Stimulated activated CD8-positive, alpha-beta memory T cell treated with anti-CD3 and anti-CD28 coated beads, Interleukin-15, amount 100 ng/mL, for 24 hours (primary cell): Measurements from ENCODE around the gene RASSF5.

Experiments used
- DNase-seq: peaks from one replicate; pipeline ENCODE4 v3.0.0-alpha.2; 2020; ENCODE audit warnings: low read depth

The RASSF5 gene

DNA sequence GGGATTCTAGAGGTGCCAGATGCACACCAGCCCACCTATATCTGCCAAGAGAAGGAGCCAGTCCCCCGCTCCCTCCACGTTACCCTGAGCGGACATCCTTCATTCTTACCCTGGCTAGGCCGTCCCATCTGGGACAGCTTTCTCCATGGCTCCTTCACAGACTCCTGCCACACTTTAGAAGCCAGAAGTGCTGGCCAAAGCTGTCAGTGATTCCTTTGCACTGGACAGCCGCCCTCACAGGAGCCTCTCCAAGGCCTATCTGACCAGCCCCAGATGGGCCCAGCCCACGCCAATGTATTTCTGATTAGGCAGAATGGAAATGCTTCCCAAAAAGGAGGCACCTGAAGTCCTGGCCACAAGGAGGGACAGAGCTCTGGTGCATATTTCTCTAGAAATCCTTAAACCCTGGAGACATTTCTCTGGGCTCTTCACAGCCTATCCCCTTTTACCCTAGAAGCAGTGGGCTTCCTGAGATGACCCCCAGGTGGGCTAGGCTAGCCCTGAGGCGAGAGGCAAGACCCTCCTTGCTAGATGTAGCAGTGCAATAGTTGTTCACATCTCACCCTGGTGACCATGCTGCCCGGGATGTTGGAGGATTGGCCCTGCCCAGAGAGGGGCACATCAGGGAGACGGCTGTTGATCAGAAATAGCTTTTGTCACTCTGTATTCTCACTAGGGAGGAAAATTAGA is 44.1 kb downstream of the RASSF5 start:
- no peak for DNase-seq

DNA sequence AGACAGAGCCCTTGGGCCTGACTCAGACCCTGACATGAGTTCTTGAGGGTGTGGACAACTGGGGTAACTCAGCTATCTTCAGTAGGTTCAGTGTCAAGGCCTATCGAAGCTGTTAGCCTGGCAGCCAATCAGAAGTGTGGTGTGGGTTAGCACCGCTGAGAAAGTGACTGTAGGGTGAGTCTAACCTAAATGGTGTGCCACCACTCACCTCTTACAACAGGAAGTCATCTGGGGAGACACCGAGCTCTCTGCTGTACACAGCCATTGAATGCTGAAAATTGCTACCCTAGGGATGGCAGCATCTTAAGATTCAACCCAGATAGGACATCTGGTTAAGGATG is 44.6 kb downstream of the RASSF5 start:
- no peak for DNase-seq

DNA sequence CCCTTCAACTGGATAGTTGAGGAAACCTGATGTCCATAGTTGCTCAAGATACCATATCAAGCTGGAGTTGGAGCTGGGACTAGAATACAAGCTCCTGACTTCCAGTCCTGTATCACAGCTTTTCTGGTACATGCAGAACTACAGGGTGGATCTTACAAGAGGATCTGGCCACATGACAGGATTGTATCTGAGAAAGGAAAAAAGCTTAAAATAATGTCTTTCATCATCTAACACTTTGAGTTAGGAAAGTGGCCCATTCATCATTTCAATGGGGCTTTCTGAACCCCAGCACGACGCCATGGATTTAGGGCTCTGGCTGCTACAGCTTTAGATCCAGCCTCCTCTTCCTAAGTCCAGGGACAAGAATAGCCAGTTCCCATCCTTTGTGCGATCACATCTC is 46.9 kb downstream of the RASSF5 start:
- no peak for DNase-seq

DNA sequence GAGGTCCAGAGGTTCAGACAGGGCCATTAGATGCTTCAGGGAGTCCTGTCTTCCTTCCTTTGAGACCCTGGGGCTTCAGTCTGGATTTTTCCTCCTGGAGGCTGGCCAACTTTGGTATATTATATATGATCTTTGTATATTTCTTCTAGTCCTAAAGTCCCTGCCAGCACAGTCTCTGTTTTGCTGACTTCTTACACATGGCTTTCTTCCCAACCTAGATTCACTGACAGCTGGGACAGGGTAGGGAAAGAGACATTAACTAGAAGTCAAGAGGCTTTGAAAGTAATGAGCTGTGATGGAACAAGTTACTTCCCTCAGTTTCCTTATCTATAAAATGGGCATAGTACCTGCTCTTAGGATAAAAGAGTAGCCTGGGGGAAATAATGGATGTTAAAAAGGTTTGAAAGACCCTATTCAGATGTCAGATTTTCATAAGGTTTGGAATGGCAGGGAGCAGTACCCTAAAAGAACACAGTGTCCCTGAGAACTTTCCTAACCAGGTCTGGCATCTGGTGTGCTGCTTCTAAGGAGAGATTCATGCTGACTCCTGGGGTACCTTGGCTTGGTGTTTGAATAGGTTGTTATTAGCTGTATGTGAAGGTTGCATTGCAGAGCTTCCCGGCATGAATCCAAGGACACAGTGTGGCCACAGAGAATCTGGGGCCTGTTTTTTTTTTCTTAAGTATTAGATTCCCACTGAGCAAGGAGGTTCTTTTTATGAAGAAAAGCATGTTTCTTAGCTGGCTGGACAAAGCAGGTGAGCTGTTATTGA is 47.6 kb downstream of the RASSF5 start:
- no peak for DNase-seq

DNA sequence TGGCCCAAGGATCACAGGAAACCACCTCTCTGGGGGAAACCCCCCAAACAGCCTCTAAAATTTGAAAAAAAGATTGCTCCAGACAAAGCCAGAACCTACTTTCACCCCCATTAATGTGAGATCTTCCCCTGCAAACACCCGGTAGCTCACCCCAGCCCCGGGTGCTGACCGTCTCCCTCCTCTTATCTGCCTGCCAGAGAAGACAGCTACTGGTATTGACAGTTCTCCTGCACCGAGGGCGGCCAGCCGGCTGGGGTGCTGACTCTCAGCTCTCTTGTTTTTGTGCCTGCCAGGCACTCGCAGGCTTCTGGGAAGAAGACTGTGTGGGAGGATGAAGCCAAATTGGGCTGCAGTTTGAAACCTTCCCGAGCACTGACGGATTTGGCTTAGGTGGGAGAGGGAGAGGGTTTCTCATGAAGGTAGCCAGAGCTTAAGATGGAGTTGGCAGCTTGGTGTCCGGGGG is 48.2 kb downstream of the RASSF5 start:
- no peak for DNase-seq

DNA sequence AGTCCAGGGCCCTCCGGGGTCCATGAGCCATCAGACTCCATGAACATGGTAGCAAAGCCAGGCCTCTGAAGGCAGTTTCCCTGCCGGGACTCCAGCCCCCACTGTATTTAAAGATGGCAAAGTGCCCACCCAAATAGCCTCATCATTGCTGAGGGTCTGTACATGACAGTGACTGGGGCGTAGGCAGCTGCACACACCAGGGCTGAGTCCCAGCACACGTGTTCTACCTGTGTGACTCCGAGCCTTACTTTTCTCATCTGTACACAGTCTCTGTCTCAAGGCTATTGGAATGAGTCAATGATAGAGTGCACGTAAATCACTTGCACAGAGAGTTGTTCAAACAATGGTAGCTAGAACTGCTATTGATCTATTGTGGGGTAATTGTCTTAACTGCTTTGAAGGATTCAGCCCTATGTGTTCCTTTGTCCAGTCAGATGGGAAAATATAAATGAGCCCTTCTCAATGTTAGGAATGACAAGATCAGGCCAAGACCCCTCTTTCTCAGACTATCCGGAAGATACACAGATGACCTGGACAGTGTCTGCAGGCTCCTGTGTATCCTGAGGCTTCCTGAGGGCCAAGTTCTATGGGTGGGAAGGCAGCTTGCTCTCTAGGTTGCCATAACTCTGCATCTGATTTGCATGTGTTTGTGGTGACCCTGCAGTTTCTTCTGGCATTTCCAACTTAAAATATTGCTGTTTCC is 48.9 kb downstream of the RASSF5 start:
- no peak for DNase-seq

DNA sequence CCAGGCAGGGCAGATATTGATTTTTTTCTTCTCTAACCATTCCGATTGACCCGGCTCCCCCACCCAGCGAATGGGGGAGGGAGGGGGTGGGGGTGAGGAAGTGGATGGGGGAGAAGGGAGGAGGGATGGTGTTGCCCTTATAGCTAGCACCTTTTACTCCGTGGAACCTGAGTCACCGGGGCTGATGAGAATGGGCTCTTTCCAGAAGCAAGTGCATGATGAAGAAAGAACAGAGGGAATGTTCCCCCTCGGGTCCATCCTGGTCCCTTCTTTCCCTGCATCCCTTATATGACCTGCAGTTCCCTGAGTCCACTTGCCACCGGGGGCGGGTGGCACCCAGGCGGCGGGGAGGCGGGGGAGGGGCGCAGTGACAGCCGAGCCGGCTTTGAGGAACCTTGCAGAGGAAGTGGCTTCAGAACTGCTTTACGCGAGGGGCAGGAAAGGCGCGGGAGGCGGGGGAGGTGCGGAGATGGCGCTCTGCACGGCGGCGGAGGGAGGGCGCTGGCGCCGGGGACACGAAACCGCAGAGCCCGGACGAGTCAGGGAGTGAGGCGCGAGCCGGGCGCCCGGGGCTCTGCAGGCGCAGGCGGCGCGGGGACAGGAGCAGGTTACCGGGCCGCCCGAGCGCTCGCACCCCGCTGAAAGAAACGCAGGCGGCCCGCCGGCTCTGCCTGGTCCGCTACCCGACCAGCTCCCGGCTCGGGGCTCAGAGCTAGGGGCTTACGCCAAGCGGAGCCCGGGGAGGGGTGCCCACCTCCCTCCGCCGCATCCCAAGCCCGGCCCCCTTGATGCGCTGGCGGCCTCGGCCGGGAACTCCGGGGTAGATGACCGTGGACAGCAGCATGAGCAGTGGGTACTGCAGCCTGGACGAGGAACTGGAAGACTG is 49.7 kb downstream of the RASSF5 start:
- DNase-seq: peak; percentile 72

DNA sequence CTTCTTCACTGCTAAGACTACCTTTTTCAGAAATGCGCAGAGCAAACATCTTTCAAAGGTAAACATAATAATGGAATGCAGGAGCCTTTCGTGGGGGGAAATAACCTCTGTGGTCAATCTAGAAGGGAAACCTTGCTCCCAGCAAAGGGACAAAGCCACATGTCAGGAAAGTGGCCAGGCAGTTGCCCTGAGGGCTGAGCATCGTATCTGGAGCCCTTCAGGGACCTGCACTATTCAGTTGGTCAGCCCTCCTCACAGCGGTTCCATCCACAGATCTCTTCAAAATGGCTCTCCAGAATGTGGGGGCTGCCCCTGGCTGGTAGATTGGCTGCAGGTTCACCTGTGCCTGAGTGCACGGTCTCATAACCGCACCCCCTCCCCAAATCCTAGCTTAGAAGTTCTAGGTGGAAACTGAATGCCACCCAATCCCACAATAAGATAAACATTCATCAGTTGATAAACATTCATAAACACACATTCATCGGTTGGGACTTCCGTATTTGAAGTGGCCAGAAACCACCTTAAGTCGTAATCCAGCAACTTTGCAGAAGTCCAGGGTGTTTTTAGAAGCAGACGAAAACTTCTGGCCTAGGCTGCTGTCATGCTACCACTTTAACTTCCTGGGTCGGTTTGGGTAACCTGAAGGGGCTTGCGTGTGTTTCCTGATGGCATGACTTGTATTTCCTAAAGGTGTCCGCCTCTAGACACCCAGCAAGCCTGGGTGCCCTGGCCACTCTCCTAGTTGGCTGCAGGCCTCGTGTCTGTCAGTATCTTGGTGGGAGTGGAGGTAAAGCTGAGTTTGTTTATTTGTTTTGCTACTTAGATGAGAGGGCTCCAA is 50.5 kb downstream of the RASSF5 start:
- no peak for DNase-seq

DNA sequence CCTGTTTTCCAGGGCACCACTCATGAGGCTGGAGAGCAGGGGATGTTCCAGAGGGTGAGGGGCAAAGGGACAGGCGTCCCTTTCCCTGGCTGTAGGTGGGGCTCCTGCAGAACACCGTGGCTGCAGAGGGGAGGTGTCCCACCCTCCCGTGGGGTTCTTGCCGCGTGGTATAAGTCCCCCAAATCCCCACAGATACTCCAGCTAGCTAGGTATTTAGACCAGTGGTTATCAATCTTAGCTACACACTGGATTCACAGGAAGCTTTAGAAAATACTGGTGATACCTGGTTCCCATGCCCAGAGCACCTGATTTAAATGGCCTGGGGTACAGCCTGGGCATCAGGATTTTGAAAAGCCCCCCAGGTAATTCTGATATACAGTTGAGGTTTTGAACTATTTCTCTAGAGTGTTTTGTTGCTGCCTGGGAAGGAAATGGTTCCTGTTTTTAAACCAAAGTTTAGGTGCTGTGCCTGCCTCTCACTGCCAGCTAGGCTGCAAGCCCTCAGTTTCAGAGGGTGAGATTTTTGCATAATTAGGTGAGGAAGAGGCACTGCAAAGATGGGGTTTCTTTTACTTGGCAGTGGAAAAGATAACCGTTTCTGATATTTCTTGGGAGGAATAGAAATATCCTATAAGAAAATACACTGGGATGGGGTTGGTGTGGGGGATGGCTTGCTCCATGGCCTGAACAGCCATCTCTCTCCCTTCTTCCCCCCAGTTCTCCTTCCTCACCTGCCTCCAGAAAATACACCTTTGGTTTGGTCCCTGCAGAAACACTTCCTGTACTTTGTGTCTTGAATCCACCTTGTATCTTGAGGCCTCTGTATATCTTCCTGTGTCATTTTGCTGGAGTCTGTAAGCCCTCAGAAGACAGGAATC is 51.7 kb downstream of the RASSF5 start:
- no peak for DNase-seq

DNA sequence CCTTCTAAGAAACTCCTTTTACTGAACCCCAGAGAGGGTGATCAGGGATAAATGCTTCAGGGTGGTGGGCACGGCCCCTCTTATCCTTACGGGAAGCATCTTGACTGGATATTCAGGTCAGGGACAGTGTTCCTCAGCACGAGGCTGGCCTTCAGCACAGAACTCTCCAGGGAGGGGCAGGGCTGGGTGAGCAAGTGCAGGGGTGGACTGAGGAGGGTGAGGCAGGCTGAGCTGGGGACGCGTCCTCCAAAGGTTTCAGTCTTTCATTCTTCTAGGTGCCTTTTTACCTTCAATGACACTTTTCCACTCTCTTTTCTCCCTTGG is 52.3 kb downstream of the RASSF5 start:
- DNase-seq: no peak

DNA sequence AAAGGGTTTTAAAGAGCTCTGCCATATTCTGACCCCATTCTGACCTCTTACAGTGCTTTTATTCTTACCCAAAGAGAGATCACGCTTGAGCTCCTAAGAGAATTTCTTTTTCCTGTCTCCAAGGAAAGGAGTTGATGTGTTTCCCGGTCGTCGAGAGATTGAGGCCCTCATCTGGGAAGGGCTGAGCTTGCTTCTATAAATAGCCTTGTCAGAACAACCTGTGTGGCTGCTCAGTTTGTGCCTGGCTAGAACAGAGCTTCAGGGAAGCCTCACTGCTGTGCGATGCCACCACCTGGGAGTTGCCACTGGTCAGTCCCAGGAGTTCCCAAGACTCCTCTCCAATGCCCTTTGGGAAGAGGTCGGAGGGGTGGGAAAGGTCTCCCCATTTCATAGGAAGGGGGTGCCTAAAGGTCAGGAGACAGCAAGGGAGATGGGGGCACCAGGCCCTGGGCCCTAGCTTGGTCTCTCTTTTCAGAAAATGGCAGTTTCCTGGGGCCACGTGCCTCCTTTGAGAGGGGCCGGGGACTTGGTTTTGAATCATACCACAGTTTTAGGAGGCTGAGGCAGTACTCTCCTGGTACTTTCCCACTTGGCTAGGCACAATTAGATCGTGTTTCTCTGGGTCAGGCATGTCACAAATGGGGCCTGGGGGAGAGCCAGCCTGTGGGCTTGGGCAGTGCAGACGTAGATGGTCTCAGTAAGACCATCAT is 52.8 kb downstream of the RASSF5 start:
- DNase-seq: no peak

DNA sequence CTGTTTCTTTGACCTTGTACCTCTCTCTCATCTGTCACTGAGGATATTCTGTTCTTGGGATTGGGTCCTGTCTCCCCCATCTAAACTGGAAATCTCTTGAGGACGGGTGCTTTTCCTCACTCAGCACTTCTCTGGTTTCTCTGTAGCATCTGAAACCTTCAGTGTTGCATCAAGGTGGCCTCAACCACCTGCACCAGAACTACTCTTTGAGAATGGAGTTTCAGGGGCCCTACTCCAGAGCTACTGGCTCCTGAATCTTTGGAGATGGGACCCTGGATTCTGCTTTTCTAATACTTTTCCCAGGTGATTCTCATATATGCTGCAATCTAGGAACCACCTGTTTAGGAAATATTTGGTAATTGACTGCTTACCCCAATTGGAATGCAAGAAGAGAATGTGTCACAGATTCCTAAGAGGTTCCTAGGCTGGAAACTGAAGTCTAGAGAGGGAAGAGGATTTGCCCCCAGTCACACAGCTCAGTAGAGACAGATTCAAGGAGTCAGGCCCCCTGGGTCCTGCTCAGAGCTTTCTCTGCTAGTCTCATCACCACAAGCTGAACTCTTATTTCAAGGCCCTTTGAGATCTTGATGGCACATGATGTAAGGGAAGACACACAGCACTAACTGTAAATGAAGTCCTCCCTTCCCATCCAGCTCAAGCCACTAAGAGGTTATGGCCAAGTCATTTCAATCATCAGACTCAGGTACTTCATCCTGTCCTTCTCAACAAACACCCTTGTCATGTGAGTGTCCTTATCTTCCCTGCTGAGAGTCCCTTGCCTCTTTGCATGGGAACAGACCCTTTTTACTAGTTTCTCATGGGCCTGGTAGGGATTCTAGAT is 56.3 kb downstream of the RASSF5 start:
- no peak for DNase-seq

DNA sequence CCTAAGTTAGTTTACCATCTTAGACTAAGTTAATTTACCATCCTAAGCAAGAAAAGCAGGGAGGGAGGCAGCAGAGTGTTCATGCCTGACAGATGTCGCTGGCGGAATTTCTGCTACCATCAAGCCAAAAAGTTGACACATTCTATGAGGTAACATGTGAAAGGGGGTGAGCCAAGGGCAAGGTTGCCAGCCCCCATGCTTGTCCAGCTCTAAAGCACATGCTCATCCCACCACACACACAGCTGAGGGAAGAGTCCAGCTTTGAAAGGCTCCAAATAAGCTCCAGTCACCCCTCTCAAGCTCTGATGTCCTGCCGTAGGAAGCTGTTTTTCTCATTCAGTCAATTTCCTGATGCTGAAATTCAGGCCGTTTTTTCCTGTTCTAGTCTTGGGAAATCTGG is 58.7 kb downstream of the RASSF5 start:
- no peak for DNase-seq

DNA sequence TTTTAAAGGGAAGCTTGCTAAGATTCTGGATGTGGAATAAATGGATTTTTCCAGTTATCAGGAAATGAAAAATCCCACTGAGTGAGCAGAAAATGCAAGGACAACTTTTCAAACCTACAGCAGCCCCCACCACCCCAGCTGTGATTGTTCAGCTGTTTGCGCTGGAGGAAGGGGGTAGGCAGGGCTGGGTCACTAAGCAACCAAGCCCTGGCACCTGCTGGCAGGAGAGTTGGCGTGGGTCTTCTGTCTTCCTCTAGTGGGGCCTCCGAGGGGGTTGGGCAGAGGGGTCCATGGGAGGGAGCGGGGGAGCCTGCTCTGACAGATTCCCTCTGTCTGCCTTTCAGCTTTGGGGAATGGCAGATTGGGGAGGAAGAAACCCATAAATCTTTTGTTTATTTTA is 59.7 kb downstream of the RASSF5 start:
- DNase-seq: no peak

DNA sequence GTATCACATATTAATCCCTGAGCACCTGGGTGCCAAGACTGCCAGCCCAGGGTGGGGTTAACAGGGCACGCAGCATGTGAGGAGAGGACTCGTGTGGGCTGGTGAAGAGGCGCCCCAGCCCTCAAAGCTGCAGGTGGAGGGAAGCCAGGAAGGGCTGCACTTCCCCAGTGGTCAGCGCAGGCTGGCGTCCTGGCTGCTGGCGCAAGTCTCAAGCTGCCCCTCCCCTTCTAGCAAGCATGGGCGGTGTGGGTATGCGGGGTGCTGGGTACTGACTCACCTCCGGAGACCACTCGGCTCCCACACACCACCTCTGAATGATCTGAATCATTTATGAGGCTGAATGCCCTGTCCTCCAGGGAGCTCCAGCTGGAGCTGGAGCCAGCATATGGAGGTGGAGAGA is 60.9 kb downstream of the RASSF5 start:
- no peak for DNase-seq

DNA sequence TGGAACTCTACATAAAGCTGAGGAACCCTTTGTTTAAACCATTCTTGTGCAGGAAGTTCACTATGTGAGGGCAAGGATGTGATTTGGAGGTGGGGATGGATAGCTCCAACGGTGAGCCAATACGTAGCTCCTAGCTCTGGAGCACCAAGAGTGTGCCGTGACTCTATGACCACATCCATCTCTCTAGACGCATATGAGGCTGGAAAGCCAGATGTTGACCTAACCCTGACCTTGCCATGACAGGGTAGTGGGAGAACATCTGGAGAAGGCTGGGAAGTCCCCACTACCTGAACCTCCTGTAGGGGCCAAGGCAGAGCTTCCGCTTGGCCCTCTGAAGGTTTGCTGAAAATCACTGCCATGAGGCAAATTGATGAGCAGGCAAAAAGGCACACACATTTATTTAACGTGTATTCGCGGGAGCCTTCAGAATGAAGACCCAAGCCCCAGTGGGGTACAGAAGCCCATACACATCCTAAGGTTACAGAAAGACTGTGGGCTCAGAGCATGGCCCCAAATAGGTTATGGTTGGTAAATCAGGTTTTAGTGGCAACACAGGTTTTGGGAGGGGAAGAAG is 61.5 kb downstream of the RASSF5 start:
- no peak for DNase-seq

DNA sequence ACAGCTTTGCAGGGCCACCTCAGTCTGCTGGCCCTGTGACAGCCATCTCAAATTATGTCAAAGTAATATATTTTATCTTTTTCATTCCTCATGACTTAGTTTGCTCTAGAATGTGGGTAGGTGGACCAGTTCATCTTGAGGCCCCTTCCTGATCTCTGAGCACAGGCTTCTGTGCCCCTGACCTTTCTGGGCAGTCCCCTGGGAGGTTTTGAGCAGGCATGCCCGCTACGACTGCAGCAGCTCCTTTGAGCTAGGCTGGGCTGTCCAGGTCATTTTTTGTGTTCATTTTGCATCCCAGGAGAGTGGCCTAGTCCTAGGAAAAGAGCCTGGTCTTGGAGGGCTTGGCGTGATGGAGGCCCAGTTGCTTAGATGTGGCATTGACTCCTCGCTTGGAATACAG is 62.2 kb downstream of the RASSF5 start:
- DNase-seq: no peak

DNA sequence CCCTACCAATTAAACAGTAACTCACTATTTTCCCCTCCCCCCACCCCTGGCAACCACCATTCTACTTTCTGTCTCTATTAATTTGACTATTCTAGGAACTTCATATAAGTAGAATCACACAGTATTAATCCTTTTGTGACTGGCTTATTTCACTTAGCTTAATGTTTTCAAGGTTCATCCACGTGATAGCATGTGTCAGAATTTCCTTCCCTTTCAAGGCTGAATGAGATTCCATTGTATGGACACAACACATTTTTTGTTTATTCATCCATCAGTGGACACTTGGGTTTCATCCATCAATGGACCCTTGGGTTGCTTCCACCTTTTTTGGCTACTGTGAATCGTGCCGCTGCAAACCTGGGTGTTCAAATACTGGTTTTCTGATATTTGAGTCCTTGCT is 63.2 kb downstream of the RASSF5 start:
- no peak for DNase-seq

DNA sequence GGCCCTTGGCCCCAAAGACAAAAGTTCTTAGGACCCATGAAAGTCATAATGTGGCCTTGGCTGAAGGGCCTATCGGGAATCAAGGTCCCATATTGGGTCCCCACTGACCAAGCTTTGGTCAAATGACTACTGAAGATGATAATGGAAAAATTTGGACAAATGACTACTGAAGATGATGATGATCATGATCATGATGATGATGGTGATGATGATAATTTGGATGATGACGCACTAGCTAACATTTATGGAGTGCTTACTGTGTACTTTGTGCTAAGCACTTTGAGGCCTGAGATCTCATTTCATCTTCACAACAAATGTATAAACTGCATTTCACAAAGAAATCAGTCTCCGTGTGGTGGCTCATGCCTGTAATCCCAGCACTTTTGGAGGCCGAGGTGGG is 65.5 kb downstream of the RASSF5 start:
- DNase-seq: no peak
